HepG2 (cell line): Measurements from ENCODE around the gene CBX2. TPM values are rescaled to one million over a fixed set of nuclear protein-coding genes. Genes with fewer than 3 reads are reported as not detected.
A peak's percentile ranks its signal among the peaks of the same experiment; 100 is the strongest.

Source experiments
- ATAC-seq: fragments of 200-7000 bp; cut with Tn5 transposase; 3 replicates; pipeline ENCODE4 v1.9.1; 2020; ENCODE audit warnings: mild to moderate bottlenecking, moderate library complexity
- BruUV-seq: library from RNA; stranded (reverse); fragments of 400-500 nt; replicated peaks from 2 replicates; lab custom pipeline; 2021; lab: Mats Ljungman, UMichigan
- CTCF ChIA-PET: fragments of 300-600 bp; formaldehyde crosslinking; extraction: SDS; loops from one replicate; lab custom pipeline; 2021; ENCODE audit warnings: low total read pairs, inconsistent platforms, low intra/inter-chr PET ratio; lab: Yijun Ruan, JAX
- POLR2A ChIA-PET: fragments of 350-600 bp; sonication (Branson Sonifier 250); formaldehyde crosslinking; loops from one replicate; lab custom pipeline; 2020; ENCODE audit warnings: antibody characterized with exemption, inconsistent platforms; lab: Yijun Ruan, JAX
- DNase-seq: peaks from one replicate; pipeline ENCODE4 v3.0.0-alpha.2; 2015; ENCODE audit warnings: low spot score
- FAIRE-seq: peaks from 3 replicates; lab custom pipeline; 2011; peaks lifted over from hg19 to GRCh38; lab: Jason Lieb, UNC
- H2AFZ ChIP-seq: one replicate; pipeline ENCODE4 v1.6.1; 2011; ENCODE audit warnings: low read length, inconsistent platforms
- H3K27ac ChIP-seq: fragments of 300-600 bp; 3 replicates; pipeline ENCODE4 v1.8.0; 2011; ENCODE audit warnings: mixed run types, mild to moderate bottlenecking, mixed read lengths, low read length, inconsistent platforms; ENCODE audit not compliant: insufficient read depth; ENCODE audit errors: extremely low read length
- H3K27me3 ChIP-seq, 2 experiments: fragments of 200-600 bp in 1 of 2; 2 replicates in 1 of 2; 3 replicates in 1 of 2; pipeline versions ENCODE4 v1.6.0 to v1.8.0; 2011; ENCODE audit warnings: low read length in 2 of 2, mild to moderate bottlenecking in 2 of 2, moderate library complexity in 2 of 2, inconsistent platforms in 1 of 2; ENCODE audit not compliant: insufficient read depth in 2 of 2, control insufficient read depth in 1 of 2
- H3K36me3 ChIP-seq, 2 experiments: fragments of 200-600 bp in 1 of 2; replicated peaks in 1 of 2; 2 replicates in 1 of 2; 3 replicates in 1 of 2; pipeline versions ENCODE4 v1.5.1 to v1.8.0; 2011; ENCODE audit warnings: low read length in 2 of 2, inconsistent platforms in 1 of 2; ENCODE audit not compliant: insufficient read depth in 2 of 2, control insufficient read depth in 1 of 2
- H3K4me1 ChIP-seq: 2 replicates; pipeline ENCODE4 v1.5.1; 2012; ENCODE audit warnings: low read length, inconsistent platforms; ENCODE audit not compliant: insufficient read depth
- H3K4me2 ChIP-seq: 2 replicates; pipeline ENCODE4 v1.6.0; 2011; ENCODE audit warnings: low read depth, low read length, inconsistent platforms
- H3K4me3 ChIP-seq, 3 experiments: fragments of 200-600 bp in 1 of 3; sonication (generic), shearing (Covaris generic) in 1 of 3; replicated peaks in 1 of 3; 2 replicates each; pipeline ENCODE4 v1.5.1; 2011 to 2016; ENCODE audit warnings: low read length in 3 of 3, inconsistent platforms in 2 of 3, low read depth in 2 of 3, mild to moderate bottlenecking in 2 of 3, control low read depth in 1 of 3, mixed read lengths in 1 of 3; ENCODE audit not compliant: insufficient read depth in 1 of 3
- H3K79me2 ChIP-seq: one replicate; pipeline ENCODE4 v1.6.1; 2011; ENCODE audit warnings: low read length, inconsistent platforms; ENCODE audit not compliant: insufficient read depth
- H3K9ac ChIP-seq: 2 replicates; pipeline ENCODE4 v1.6.0; 2011; ENCODE audit warnings: mild to moderate bottlenecking, low read depth, low read length, inconsistent platforms; ENCODE audit not compliant: insufficient read depth
- H3K9me3 ChIP-seq: 2 replicates; pipeline ENCODE4 v1.5.1; 2012; ENCODE audit warnings: mild to moderate bottlenecking, low read length
- H4K20me1 ChIP-seq: 2 replicates; pipeline ENCODE4 v1.6.0; 2011; ENCODE audit warnings: inconsistent platforms, mild to moderate bottlenecking, low read length, moderate library complexity; ENCODE audit not compliant: insufficient read depth
- GATAD2A ChIP-seq: IDR thresholded peaks from 2 replicates; pipeline ENCODE4 v1.6.1; 2016
- IKZF1 ChIP-seq: fragments of 450-650 bp; IDR thresholded peaks from 2 replicates; pipeline ENCODE4 v1.7.1; 2016
- KDM2A ChIP-seq: sonication (generic); formaldehyde crosslinking; IDR thresholded peaks from 2 replicates; pipeline ENCODE4 v1.4.0; 2020; ENCODE audit warnings: low read depth, missing genetic modification reagents, borderline replicate concordance
- KLF16 ChIP-seq, 2 experiments: sonication (generic) in 1 of 2; formaldehyde crosslinking in 1 of 2; IDR thresholded peaks; 2 replicates each; pipeline versions ENCODE4 v1.6.1 to v1.8.0; 2016 to 2023; ENCODE audit warnings: missing genetic modification reagents in 2 of 2, missing compliant biosample characterization in 1 of 2
- MAFF ChIP-seq: IDR thresholded peaks from 2 replicates; pipeline ENCODE4 v1.6.1; 2011; ENCODE audit warnings: low read depth, low read length, improper control_type of control experiment
- MZF1 ChIP-seq: sonication (generic); formaldehyde crosslinking; IDR thresholded peaks from 2 replicates; pipeline ENCODE4 v1.8.1; 2023; ENCODE audit warnings: mild to moderate bottlenecking, missing genetic modification reagents, borderline replicate concordance
- POLR2AphosphoS5 ChIP-seq: IDR thresholded peaks from 2 replicates; pipeline ENCODE4 v1.6.1; 2012; ENCODE audit warnings: low read depth, low read length
- RXRB ChIP-seq: IDR thresholded peaks from 2 replicates; pipeline ENCODE4 v1.6.1; 2016; ENCODE audit warnings: borderline replicate concordance, missing genetic modification reagents, missing compliant biosample characterization
- TMF1 ChIP-seq: sonication (generic); formaldehyde crosslinking; IDR thresholded peaks from 2 replicates; pipeline ENCODE4 v1.8.1; 2022; ENCODE audit warnings: low read depth, missing genetic modification reagents
- ZFP36L1 ChIP-seq: sonication (generic); formaldehyde crosslinking; IDR thresholded peaks from 2 replicates; pipeline ENCODE4 v1.8.0; 2022; ENCODE audit warnings: mild to moderate bottlenecking, missing genetic modification reagents, moderate library complexity
- ZMYM2 ChIP-seq: sonication (generic); formaldehyde crosslinking; IDR thresholded peaks from 2 replicates; pipeline ENCODE4 v1.8.0; 2022; ENCODE audit warnings: mild to moderate bottlenecking, missing genetic modification reagents
- ZNF274 ChIP-seq: sonication (generic); formaldehyde crosslinking; IDR thresholded peaks from 2 replicates; pipeline ENCODE4 v1.5.1; 2020; ENCODE audit warnings: mild to moderate bottlenecking, missing genetic modification reagents
- ZNF350 ChIP-seq: sonication (generic); formaldehyde crosslinking; IDR thresholded peaks from 2 replicates; pipeline ENCODE4 v1.4.0; 2020; ENCODE audit warnings: mild to moderate bottlenecking, low read depth, missing genetic modification reagents, borderline replicate concordance
- ZNF362 ChIP-seq: sonication (generic); formaldehyde crosslinking; IDR thresholded peaks from 2 replicates; pipeline ENCODE4 v1.4.0; 2020; ENCODE audit warnings: missing genetic modification reagents, mild to moderate bottlenecking, borderline replicate concordance
- ZNF468 ChIP-seq: sonication (generic); formaldehyde crosslinking; IDR thresholded peaks from 2 replicates; pipeline ENCODE4 v1.8.0; 2022; ENCODE audit warnings: mild to moderate bottlenecking, moderate library complexity, missing genetic modification reagents
- ZNF619 ChIP-seq: sonication (generic); formaldehyde crosslinking; IDR thresholded peaks from 2 replicates; pipeline ENCODE4 v1.4.0; 2020; ENCODE audit warnings: mild to moderate bottlenecking, missing genetic modification reagents
- ZNF773 ChIP-seq: sonication (generic); formaldehyde crosslinking; IDR thresholded peaks from 2 replicates; pipeline ENCODE4 v1.4.0; 2020; ENCODE audit warnings: missing genetic modification reagents, borderline replicate concordance
- WGBS: methylation state at CpG from one replicate; pipeline ENCODE4 v1.1.6; 2017; ENCODE audit warnings: low lambda C conversion rate; 5-methylcytosine and 5-hydroxymethylcytosine counted together
- in situ Hi-C: cut with HindIII; loops from 2 replicates; pipeline ENCODE4 v1.10.0; 2017; ENCODE audit warnings: low pct_unique_long_range_greater_than_20kb; ENCODE audit not compliant: extremely low pct_ligation_motif_present
- intact Hi-C: fragments of 100-400 bp; cut with micrococcal nuclease; formaldehyde crosslinking; loops from one replicate; pipeline ENCODE4 v1.10.0; 2022; ENCODE audit not compliant: unreplicated experiment
- polyA plus RNA-seq, 8 experiments: library from polyadenylated mRNA; depleted of rRNA in 3 of 8; stranded (reverse) in 7 of 8; unstranded in 1 of 8; fragments of >200 nt; fragmentation: Illumina TruSeq in 4 of 8; extraction: Trizol in 4 of 8; gene quantifications; 2 replicates each; pipeline versions ENCODE4 v1.2.1 to v1.2.3, GENCODE V29; 2011 to 2016; ENCODE audit warnings: low read depth in 4 of 8, missing spikeins in 1 of 8, mixed read lengths in 1 of 8; ENCODE audit not compliant: insufficient read depth in 1 of 8
- total RNA-seq, 5 experiments: library from RNA; depleted of rRNA; stranded (reverse); fragments of >200 nt; fragmentation: Illumina TruSeq; extraction: Trizol; gene quantifications; 2 replicates each; pipeline ENCODE4 v1.2.3, GENCODE V29; 2016; ENCODE audit warnings: low read depth in 1 of 5

Gene CBX2
- total and polyA plus RNA-seq, 2 of the 13 experiments (the other 11 are each of a cell fraction or from before 2014, with no cell fraction given), result 14.5 to 31.1 TPM

- intact Hi-C loops, result no loop called here
- no peak for TF ChIP-seq ZNF773
- TF ChIP-seq ZNF350, result no peak
- TF ChIP-seq ZNF274 (CRISPR knock-in tag), result 0 out of 2 replicates have a peak, but pooled peaks have one; percentile 24
- no peak for TF ChIP-seq TMF1 (CRISPR knock-in tag)
- CTCF ChIA-PET, result no interaction called here
- Histone ChIP-seq H3K9me3 (no peaks in the 10 kb centered on the region), H3K27me3 (no peaks in the 10 kb centered on the region), H2AFZ (no peak overlapping the region), H3K36me3 (no peaks in the 10 kb centered on the region), H3K4me2 (peak overlapping the region; percentile 80), H4K20me1 (no peaks in the 10 kb centered on the region), H3K4me3 (peak overlapping the region in 1 of 3 experiments; percentile 71; a peak in 2 of 6 replicates), H3K4me1 (peaks cover 63% of the 10 kb centered on the region), H3K9ac (peak overlapping the region; percentile 68; the same call in 1 of the 2 replicates), H3K27ac (peak overlapping the region; percentile 62), H3K79me2 (no peaks in the 10 kb centered on the region)
- ATAC-seq, result no peak; the same call in 2 of the 3 replicates
- POLR2A ChIA-PET, result no interaction called here
- in situ Hi-C loops, result no loop called here
- FAIRE-seq, result no peak
- no TSS peak for BruUV-seq
- 57% methylated on average over 1 of the region's 5 CpGs for WGBS
- DNase-seq, result no peak
These were observed 47.5 kb upstream of the CBX2 start for GRCh38 chr17:79730437-79730768.

- peak; percentile 42 for DNase-seq
- Histone ChIP-seq H4K20me1 (no peaks in the 10 kb centered on the region), H3K9ac (peak within 1 kb of the TSS; percentile 68), H2AFZ (no peak within 1 kb of the TSS), H3K4me2 (peak within 1 kb of the TSS; percentile 80), H3K27ac (peak within 1 kb of the TSS; percentile 62), H3K4me1 (peaks cover 63% of the 10 kb centered on the region), H3K9me3 (no peaks in the 10 kb centered on the region), H3K4me3 (peak within 1 kb of the TSS; percentile 45 to 71 (median 49); a peak in 5 of 6 replicates), H3K27me3 (no peaks in the 10 kb centered on the region), H3K79me2 (no peaks in the 10 kb centered on the region), H3K36me3 (no peaks in the 10 kb centered on the region)
- FAIRE-seq, result peak; percentile 15
- peak; percentile 84 for ATAC-seq
- in situ Hi-C loops (no loop called here), intact Hi-C loops (no loop called here)
- ChIA-PET POLR2A (no interaction called here), CTCF (no interaction called here)
- no TSS peak for BruUV-seq
- WGBS, result 34% methylated on average over 20 of the region's 33 CpGs
- TF ChIP-seq POLR2AphosphoS5, result peak; percentile 57; the same call in 1 of the 2 replicates
- TF ChIP-seq ZNF362 (CRISPR knock-in tag), result no peak
- no peak for TF ChIP-seq MAFF
- TF ChIP-seq GATAD2A (CRISPR knock-in tag), result peak; percentile 71
- TF ChIP-seq ZMYM2 (CRISPR knock-in tag), result no peak; the same call in 1 of the 2 replicates
- TF ChIP-seq KDM2A, result peak; percentile 58; the same call in 1 of the 2 replicates
- TF ChIP-seq ZFP36L1 (CRISPR knock-in tag), result 0 out of 2 replicates have a peak, but pooled peaks have one; percentile 40
- TF ChIP-seq IKZF1, result no peak
- TF ChIP-seq ZNF468, result no peak
- TF ChIP-seq RXRB, result peak; percentile 41; the same call in 1 of the 2 replicates
- 0 out of 2 replicates have a peak, but pooled peaks have one; percentile 19 for TF ChIP-seq MZF1
- TF ChIP-seq ZNF619 (CRISPR knock-in tag), result peak; percentile 37
- TF ChIP-seq KLF16 (CRISPR knock-in tag; IDR thresholded peaks at IDR 0.05), result no peak
These were observed 47.0 kb upstream of the CBX2 start, which contains the start of gene ENPP7 for GRCh38 chr17:79730769-79731483. Gene ENPP7, plus strand, starts transcription at chr17:79730943. Its CDS starts 197 bp downstream, at chr17:79731140.
